ENCODE results near the gene AP3S2.
"Not testable (repeated sequence)": the region's sequence is repeated elsewhere in the genome, so short reads cannot be mapped to it uniquely, and the experiment has no call there.

AP3S2 gene

DNA sequence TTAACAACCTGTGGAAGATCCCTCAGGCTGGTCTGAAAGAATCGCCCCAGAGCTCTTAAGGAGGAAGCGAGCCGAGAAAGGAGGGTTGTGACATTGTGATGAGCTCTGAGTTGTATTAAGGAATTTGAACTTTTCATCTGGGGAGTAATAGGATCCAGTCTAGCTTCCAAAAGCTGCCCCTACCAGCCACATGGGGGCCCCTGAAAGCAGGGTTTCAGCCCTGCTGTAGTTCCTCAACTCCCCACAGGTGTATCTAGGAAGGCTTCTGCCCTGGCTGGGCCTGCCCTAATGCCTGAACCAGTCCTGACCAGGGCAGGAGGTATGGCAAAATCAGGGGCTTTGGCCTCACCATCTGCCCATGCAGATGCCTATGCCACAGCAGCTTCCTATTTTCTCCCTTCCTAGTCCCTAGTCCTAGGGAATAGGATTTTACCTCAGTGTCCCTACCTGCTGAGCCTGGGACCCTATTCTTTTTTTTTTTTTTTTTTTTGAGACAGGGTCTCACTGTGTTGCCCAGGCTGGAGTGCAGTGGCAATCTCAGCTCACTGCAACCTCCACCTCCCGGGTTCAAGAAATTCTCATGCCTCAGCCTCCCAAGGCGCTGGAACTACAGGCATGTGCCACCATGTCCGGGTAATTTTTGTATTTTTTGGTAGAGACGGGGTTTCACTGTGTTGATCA lies 5.0 kb upstream of the AP3S2 start:
- no peak for DNase-seq (ENCODE audit: low read depth)
- TF ChIP-seq, protein P1, sequence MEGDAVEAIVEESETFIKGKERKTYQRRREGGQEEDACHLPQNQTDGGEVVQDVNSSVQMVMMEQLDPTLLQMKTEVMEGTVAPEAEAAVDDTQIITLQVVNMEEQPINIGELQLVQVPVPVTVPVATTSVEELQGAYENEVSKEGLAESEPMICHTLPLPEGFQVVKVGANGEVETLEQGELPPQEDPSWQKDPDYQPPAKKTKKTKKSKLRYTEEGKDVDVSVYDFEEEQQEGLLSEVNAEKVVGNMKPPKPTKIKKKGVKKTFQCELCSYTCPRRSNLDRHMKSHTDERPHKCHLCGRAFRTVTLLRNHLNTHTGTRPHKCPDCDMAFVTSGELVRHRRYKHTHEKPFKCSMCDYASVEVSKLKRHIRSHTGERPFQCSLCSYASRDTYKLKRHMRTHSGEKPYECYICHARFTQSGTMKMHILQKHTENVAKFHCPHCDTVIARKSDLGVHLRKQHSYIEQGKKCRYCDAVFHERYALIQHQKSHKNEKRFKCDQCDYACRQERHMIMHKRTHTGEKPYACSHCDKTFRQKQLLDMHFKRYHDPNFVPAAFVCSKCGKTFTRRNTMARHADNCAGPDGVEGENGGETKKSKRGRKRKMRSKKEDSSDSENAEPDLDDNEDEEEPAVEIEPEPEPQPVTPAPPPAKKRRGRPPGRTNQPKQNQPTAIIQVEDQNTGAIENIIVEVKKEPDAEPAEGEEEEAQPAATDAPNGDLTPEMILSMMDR (IDR thresholded peaks at IDR 0.05; ENCODE audit: control insufficient read depth, insufficient read depth, low read depth, low read length, missing control alignments): peak; percentile 60
- no peak overlapping the region for H3K4me3 ChIP-seq (ENCODE audit: control insufficient read depth, low read depth, low read length)

DNA sequence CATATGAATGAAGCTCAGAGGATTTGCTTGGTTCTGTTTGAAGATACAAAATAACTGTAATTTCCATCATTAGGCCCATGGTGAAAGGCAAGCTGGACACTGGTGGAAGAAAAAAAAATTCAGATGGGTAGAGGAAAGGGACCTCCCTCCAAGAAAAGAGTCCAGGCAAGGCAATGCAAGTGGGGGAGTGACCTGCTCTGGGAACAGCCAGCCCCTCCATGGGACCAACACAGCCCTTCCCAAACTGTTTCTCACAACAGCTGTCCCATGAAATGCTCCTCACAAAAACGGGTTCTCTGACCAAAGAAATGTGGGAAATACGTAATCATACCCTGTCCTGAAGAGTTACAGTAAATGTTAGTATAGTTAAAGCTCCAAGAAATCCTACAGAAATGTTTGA lies 4.4 kb upstream of the AP3S2 start:
- no peak for DNase-seq (ENCODE audit: low read depth)
- no peak overlapping the region for H3K4me3 ChIP-seq (ENCODE audit: control insufficient read depth, low read depth, low read length)
- TF ChIP-seq, protein P1 (IDR thresholded peaks at IDR 0.05; ENCODE audit: control insufficient read depth, insufficient read depth, low read depth, low read length, missing control alignments): no peak

DNA sequence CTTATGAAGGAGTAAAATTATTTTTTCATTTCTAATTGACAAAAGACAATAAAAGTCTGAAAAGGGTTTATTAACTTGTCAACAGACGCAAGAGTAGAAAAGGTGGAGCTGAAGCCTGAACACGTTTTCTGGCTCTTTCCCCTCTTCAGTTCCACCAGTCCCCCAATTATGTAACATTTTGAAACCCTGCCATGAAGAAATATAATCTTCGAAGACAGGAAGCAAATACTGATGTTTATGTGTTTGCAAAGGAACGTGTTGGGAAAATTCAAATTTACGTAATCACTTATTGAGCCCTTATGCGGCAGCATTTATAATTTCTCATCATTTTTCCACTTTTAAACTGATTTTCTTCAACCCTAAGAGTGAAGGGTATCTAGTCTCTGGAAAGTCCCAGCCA lies 767 bp downstream of the AP3S2 start:
- no peak for DNase-seq (ENCODE audit: low read depth)
- peak overlapping the region; percentile 69 for H3K4me3 ChIP-seq (ENCODE audit: control insufficient read depth, low read depth, low read length)
- TF ChIP-seq, protein P1 (IDR thresholded peaks at IDR 0.05; ENCODE audit: control insufficient read depth, insufficient read depth, low read depth, low read length, missing control alignments): no peak

DNA sequence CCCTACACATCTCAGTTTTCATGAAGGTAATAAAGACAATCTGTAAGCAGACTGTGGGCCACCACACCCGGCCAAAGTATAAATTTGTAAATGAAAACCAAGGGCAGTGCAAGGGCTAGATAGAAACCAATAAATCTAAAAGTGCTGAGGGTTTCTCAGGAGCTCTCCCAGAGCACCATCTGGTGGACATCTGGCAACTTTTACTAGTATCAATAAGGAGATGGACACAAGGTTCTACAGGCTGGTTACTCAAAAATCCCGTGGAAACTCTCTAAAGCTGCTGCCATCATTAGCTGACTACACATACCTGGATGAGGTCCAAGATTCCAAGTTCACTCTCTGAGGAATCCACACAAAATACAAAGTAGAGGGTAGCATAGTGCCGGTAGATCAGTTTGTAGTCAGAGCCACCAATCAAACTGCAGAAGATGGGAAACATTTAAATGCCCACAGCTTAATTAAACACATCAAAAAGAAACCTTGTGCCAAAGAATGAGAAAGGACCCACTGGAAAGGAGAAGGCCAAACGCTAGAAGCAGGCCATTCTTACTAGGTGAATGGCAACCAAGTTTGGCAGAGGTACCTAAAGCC lies 5.5 kb downstream of the AP3S2 start:
- TF ChIP-seq, protein P1 (IDR thresholded peaks at IDR 0.05; ENCODE audit: control insufficient read depth, insufficient read depth, low read depth, low read length, missing control alignments): peak; percentile 67
- peak; percentile 71 for DNase-seq (ENCODE audit: low read depth)
- H3K4me3 ChIP-seq (ENCODE audit: control insufficient read depth, low read depth, low read length): no peak overlapping the region

DNA sequence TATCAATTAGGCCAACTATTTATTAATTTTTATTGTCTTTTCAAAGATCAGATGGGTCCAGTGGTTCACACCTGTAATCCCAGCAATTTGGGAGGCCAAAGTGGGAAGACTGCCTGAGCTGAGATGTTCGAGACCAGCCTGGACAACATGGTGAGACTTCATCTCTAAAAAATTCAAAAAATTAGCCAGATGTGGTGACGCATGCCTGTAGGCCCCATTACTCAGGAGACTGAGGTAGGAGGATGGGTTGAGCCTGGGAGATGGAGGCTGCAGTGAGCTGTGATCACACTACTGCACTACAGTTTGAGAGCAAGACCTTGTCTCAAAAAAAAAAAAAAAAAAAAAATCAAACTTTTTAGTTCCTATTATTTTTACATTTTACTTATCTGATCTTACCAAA lies 8.2 kb downstream of the AP3S2 start:
- H3K4me3 ChIP-seq (ENCODE audit: control insufficient read depth, low read depth, low read length): no peak overlapping the region
- TF ChIP-seq, protein P1 (IDR thresholded peaks at IDR 0.05; ENCODE audit: control insufficient read depth, insufficient read depth, low read depth, low read length, missing control alignments): no peak
- DNase-seq (ENCODE audit: low read depth): no peak

DNA sequence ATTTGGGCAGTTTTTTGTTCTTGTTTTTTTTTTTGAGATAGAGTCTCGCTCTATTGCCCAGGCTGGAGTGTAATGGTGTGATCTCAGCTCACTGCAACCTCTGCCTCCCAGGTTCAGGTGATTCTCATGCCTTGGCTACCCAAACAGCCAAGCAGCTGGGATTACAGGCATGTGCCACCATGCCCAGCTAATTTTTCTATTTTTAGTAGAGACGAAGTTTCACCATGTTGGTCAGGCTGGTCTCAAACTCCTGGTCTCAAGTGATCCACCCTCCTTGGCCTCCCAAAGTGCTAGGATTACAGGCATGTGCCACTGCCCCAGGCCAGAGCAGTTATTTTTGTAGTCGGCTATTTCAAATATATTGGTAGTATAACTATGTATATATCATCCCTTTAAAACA lies 8.6 kb downstream of the AP3S2 start:
- DNase-seq (ENCODE audit: low read depth); H3K4me3 ChIP-seq (ENCODE audit: control insufficient read depth, low read depth, low read length): not testable (repeated sequence)

DNA sequence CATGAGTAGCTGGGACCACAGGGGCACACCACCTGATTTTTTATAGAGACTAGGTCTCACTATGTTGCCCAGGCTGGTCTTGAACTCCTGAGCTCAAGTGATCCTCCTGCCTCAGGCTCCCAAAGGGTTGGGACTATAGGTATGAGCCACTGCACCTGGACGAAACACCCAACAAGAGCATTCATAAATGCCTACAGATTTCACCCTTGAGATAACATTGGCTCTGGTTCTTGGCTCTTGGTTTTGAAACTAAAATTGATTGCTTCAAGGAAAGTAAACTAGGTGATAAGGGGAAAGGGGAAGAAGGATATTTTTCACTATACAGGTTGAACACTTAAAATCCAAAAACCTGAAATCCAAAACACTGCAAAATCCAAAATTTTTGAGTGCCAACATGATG lies 10.3 kb downstream of the AP3S2 start:
- TF ChIP-seq, protein P1 (IDR thresholded peaks at IDR 0.05; ENCODE audit: control insufficient read depth, insufficient read depth, low read depth, low read length, missing control alignments): no peak
- no peak overlapping the region for H3K4me3 ChIP-seq (ENCODE audit: control insufficient read depth, low read depth, low read length)
- DNase-seq (ENCODE audit: low read depth): no peak
